NCI-H82 (cell line): ENCODE measurements around the gene FCHSD2.
A peak's percentile ranks its signal among the peaks of the same experiment; 100 is the strongest.
"Not testable (repeated sequence)": the region's sequence is repeated elsewhere in the genome, so short reads cannot be mapped to it uniquely, and the experiment has no call there.

ENCODE experiments used
- DNase-seq: peaks from one replicate; lab custom pipeline; 2025; lab: John Stamatoyannopoulos, UW

FCHSD2 gene

GRCh38 chr11:73121692-73122091 is 20.4 kb downstream of the FCHSD2 start:
- peak; percentile 58 for DNase-seq

DNA sequence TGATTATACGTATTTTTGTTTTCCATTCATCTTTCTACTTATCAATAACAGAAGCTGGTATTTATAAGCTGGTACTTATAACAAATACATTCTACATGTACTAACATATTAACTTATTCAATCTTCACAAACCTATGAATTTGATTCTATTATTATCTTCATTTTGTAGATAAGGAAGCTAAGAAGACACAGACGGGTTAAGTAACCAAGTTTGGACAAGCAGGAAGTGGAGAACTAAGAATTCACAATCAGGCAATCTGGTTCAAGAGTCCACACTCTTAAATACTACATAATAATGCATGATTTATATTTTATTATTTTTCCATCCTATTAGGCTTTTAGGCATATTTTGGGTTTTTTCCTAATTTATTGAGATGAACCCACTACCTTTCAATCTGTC is 25.0 kb downstream of the FCHSD2 start:
- DNase-seq = no peak

GRCh38 chr11:73116636-73117035 is 25.5 kb downstream of the FCHSD2 start:
- DNase-seq = no peak

DNA sequence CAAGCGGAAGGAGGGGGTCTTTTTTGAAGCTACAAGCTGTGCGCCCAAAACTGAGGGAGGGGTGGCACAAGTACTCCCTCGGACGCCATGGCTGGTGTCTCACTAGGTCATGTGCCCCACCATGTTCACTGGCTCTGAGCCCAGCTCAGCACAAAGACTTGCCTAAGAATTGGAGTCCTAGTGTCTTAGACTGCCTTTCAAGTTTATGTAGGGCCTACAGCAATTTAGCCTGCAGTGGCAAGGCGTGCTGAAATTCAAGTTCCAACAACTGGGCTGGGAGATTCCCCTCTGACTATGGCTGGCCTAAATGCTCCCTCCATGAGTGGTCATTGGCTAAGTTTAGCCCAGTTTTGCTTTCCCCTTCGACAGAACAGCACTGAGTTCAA is 27.3 kb downstream of the FCHSD2 start:
- no peak for DNase-seq

- DNase-seq = no peak
Observed at GRCh38 chr11:73114110-73114834, 27.8 kb downstream of the FCHSD2 start.

- no peak for DNase-seq
Observed at GRCh38 chr11:73113426-73113825, 28.7 kb downstream of the FCHSD2 start.

DNA sequence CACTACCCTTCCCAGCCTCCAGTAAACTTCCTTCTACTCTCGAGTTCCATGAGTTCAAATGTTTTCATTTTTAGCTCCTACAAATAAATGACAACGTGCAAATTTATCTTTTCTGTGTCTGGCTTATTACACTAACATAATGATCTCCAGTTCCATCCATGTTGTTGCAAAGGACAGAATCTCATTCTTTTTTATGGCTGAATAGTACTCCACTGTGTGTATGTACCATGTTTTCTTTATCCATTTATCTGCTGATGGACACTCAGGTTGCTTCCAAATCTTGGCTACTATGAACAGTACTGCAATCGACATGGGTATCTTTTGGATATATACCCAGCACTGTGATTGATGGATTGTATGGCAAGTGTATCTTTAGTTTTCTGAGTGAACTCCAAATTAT is 34.5 kb downstream of the FCHSD2 start:
- no peak for DNase-seq

DNA sequence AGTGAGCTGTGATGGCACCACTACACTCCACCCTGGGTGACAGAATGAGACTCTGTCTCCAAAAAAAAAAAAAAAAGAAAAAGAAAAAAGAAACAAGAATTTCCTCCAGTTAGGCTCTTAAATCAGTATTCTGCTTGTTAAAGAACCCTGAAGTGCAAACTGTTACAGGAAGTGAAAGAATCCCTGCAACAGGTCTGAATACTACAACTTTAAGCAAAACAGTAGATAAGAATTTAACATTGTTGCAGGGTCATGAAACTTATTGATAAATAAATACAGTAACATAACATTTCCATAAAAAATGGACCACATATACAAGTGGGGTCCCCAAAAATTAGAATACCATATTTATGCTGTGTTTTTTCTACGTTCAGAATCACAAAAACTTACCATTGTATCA is 35.8 kb downstream of the FCHSD2 start:
- no peak for DNase-seq

- no peak for DNase-seq
Observed at GRCh38 chr11:73100578-73100977, 41.5 kb downstream of the FCHSD2 start.

GRCh38 chr11:73099512-73100266 is 42.4 kb downstream of the FCHSD2 start:
- no peak for DNase-seq

GRCh38 chr11:73095613-73096012 is 46.5 kb downstream of the FCHSD2 start:
- no peak for DNase-seq

DNA sequence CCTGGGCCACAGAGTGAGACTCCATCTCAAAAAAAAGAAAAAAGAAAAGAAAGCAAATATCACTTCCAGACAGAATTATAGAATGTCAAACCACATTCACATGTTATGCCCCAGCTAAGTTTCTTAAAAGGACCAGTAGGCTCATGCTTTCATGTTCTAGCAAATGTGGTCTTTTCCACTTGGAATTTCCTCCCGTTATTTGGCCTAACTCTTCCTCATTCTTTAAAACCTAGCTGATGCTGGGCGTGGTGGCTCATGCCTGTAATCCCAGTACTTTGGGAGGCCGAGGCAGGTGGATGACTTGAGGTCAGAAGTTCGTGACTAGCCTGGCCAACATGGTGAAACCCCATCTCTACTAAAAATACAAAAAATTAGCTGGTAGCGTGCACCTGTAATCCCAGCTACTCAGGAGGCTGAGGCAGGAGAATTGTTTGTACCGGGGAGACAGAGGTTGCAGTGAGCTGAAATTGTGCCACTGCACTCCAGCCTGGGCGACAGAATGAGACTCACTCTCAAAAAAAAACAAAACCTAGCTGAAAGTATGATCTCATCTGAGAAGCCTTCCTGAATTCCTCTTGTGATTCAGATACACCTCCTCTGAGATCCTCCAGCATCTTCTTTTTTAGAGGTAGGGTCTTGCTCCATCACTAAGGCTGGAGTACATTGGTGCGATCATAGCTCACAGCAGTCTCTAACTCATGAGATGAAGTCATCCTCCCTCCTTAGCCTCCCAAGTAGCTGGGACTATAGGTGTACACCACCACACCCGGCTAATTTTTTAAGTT is 50.4 kb downstream of the FCHSD2 start:
- DNase-seq = no peak

GRCh38 chr11:73087730-73088129 is 54.4 kb downstream of the FCHSD2 start:
- no peak for DNase-seq

DNA sequence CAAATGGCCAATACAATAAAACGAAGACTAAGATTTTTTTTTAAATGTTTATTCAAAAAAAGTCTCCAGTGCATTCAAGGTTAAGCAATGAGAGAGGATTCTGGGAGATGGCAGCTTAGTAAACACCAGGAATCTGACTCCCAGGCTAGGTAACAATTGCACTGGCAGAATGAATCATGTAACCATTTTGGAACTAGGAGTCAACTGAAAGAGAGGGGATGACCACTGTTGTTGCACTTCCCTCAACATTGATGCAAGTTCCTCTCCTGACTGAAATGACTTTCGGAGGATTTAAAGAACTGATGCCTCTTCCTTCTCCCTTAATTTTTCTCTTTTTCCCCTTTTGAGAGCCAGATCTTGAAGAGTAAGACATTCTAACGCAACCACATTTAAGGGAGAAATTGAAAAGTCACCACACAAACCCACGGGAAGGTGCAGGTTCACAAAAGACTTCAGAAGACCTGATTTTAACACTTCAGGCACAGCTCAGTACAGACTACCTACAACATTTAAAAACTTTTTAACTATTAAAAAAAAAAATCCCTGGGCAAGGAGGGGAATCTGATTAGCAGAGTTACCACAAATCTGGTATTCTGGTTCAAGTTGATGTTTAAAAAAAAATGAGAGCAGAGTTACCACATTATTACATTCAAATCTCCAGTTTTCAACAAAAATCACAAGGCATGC is 56.8 kb downstream of the FCHSD2 start:
- no peak for DNase-seq

GRCh38 chr11:73078631-73079030 is 63.5 kb downstream of the FCHSD2 start:
- no peak for DNase-seq

- no peak for DNase-seq
Observed at GRCh38 chr11:73077454-73077853, 64.7 kb downstream of the FCHSD2 start.

GRCh38 chr11:73074319-73074718 is 67.8 kb downstream of the FCHSD2 start:
- DNase-seq = no peak

DNA sequence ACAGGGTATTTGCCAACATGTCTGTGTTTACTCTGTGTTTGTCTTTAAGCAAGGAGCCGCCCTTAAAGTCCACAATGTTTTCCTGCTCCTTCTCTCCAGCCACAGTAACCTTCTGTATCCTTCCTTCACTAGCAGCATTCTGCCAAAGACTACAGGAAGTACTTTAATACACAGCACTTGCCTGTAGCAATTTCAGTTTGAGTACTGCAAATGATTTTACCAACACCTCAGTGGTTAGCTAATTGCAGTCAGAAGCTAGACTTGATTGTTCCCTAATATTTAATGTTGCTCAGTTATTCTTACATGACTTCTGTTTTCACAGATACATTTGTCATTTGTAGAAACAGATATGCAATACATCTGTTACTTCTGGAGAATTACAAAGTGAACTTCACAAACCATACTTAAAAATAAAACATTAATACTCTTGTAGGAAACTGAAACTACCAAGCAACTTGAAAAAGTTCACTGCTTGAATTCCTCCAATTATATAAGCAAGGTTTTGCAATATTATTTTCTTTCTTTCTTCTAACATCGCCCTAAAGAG is 69.1 kb downstream of the FCHSD2 start:
- DNase-seq = no peak

DNA sequence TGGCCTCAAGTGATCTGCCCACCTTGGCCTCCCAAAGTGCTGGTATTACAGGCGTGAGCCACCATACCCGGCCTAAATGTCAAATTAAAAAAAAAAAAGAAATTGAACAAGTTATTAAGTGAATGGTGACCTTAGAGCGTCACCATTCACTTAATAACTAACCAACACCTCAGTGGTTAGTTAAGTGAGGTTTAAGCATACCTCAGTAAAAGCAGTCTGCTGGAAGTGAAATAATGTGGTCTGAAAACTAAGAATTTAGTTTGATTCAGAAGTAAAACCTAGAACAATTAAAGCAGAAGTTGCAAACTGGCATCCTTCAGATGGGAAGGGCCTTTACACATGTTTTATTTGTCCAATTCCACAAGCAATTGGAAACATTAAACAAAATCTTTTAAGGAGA is 71.5 kb downstream of the FCHSD2 start:
- no peak for DNase-seq

GRCh38 chr11:73061857-73062424 is 80.2 kb downstream of the FCHSD2 start:
- not testable (repeated sequence) for DNase-seq

- not testable (repeated sequence) for DNase-seq
Observed at GRCh38 chr11:73061434-73061833, 80.7 kb downstream of the FCHSD2 start.

- DNase-seq = no peak
Observed at GRCh38 chr11:73059915-73060314, 82.2 kb downstream of the FCHSD2 start.
